GM23248 (cell line): ENCODE data around the gene RPS19.

Experiments used
- EZH2 ChIP-seq: fragments of 200-600 bp; sonication (generic); IDR thresholded peaks from 2 replicates; pipeline ENCODE4 v1.6.1; 2018; ENCODE audit warnings: antibody characterized with exemption, mild to moderate bottlenecking; ENCODE audit not compliant: insufficient read depth, poor library complexity, severe bottlenecking
- EZH2phosphoT487 ChIP-seq: fragments of 200-600 bp; sonication (generic); IDR thresholded peaks from 2 replicates; pipeline ENCODE4 v1.6.1; 2018; ENCODE audit warnings: antibody characterized with exemption, moderate library complexity, mild to moderate bottlenecking, low read depth; ENCODE audit not compliant: insufficient read depth

DNA sequence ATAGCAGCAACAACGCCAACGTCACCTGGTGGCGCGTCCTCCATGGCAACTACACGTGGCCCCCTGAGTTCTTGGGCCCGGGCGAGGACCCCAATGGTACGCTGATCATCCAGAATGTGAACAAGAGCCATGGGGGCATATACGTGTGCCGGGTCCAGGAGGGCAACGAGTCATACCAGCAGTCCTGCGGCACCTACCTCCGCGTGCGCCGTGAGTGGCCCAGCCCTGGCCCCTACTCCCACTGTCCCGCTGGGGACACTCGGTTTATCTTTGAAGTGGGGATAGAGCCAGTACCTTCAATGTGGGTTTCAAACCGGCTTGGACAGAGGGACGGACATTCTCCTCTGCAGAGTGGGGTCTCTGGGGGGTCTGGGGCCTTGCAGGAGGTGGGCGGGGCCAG is 19.0 kb downstream of the RPS19 start:
- no peak for TF ChIP-seq EZH2
- no peak for TF ChIP-seq EZH2phosphoT487
